ENCODE measurements around the gene RHEB.

- TF ChIP-seq CTCF (IDR thresholded peaks at IDR 0.05), result no peak
- TF ChIP-seq POLR2A (IDR thresholded peaks at IDR 0.05), result no peak
Observed at GRCh38 chr7:151451626-151452571, 67.8 kb downstream of the RHEB start.

Measured in heart left ventricle (tissue), 13 donors.